GM19023 (cell line): ENCODE results near the gene KRTAP23-1.

Experiments
- ATAC-seq: cut with Tn5 transposase; IDR thresholded peaks from one replicate; pipeline ENCODE4 v1.9.1; 2021; ENCODE audit warnings: mild to moderate bottlenecking, moderate library complexity; ENCODE audit not compliant: unreplicated experiment

Gene KRTAP23-1, protein sequence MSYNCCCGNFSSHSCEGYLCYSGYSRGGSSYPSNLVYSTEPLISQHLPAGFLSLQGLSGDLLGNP

DNA sequence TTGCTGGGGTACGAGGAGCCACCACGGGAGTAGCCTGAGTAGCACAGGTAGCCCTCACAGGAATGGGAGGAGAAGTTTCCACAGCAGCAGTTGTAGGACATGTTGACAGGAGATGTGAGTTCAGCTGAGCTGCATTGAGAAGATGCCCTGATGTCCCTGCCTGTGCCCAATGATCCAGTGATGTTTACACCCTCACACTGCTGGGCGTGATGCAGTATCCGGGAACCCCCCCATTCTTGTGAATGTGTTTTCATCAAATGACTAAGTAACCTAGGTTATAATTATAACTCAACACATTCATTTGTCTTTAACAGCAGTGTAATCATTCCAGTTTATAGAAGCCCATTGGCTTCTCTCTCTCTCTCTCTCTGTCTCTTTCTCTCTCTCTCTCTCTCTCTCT is at the start of gene KRTAP23-1:
Gene KRTAP23-1 (minus strand): TSS at position 101 of the 400 bp plus-strand sequence. CDS start 0 bp downstream, at position 101.
- ATAC-seq: no peak

DNA sequence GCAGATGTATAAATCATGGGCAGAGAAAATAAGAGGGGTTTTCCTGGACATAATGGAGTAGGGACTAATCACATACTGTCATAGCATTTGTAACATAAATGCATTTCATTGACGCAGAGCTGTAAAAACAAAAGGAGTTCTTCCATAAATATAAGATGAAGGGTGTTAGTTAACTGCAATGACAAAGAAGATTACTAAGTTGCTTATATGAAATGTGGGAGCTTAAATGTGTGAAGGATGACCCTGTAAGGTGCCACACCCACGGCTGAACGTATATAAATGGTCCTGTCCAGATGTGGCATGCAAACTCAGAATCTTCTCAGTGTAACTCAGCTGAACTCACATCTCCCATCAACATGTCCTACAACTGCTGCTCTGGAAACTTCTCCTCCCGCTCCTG is 47.3 kb upstream of the KRTAP23-1 start, which contains the start of gene KRTAP13-1:
Gene KRTAP13-1 (plus strand): TSS at position 301 of the 400 bp plus-strand sequence. CDS start 56 bp downstream, at position 357.
- no peak for ATAC-seq

DNA sequence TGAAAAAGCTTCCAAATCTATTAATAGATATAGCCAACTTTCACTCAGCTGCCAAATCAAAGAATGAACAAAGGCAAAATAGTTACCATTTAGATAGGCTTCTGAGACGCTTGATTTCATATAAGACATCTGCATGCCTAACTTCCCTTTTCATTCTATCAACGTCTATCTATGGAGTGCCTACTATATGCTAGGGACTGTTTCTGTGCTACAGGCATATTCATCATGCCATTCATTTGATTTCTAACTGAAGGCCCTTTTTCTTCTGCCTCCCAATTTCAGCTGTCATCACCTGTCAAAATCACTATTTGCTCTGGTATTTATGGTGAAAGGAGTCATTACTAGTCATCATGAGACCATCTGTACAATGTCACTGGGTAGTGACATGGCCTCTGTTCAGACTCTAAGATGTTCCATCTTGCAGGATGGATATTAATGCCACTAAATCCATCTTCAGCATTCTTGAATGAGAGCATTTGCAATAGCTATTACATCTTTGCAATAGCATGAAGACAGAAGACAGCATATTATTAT is 43.2 kb upstream of the KRTAP23-1 start:
- ATAC-seq: no peak

DNA sequence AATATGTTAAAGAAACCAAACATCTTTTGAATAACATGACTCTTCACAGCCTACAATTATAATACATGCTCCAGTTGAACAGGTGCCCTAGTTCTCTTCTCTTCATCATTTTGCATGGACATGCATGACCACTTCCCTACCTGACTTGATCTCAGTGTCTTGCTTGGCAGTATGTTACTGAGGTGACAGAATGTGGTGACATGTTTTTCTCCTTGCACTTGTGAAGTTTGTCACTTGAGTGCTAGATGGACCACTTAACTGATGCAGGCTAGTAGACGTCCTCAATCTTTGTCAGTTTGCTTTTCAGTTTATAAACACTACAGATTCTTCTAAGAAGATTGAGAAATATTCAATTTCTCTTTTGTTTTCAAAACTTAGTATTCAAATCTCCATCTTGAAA is 33.8 kb upstream of the KRTAP23-1 start:
- ATAC-seq: no peak

DNA sequence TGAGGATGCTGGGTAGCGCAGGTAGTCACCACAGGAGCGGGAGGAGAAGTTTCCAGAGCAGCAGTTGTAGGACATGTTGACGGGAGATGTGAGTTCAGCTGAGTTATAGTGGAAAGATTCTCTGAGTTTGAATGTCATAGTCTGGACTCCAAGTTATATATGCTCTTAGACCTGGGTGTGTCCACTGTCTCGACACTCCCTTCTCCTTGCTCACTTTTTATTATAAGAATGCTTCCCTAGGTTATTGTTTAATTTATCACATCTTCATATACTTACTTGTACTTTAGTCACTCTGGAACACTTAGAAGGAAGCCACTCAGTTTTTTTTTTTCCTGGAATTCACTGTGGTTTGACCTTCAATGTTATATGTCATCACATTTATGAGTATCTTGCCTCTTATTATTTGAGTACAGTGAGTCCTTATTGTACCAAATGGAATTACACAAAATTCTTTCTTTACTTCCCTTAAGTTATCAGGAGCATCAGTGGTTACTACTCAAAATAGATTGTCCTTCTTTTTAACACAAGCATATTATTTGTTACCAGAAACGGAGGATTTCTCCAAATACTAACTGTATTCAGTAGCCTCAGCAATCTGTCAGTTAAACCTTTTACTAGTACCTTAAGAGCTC is 23.8 kb upstream of the KRTAP23-1 start, which contains the start of gene KRTAP13-2:
Gene KRTAP13-2 (minus strand): TSS at position 133 of the 632 bp plus-strand sequence. CDS start 58 bp downstream, at position 75.
- ATAC-seq: no peak

DNA sequence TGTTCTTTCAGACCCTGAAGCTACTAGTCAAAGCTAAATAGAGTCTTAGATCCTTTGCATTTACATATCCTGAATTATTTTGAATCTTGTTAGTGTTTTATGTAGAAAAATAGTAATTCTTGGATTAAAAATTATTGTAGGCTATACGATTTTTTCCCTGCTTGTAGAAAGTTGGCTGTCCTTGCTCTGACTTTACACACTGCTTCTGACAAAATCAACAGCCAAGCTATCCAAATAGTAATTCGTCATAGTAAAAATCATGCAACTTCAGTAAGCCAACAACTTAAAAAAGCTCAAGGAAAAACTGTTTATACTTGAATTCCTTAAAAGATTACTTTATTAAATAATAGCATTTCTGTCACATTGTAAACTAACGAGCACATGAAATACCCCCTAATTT is 7.5 kb upstream of the KRTAP23-1 start:
- no peak for ATAC-seq

DNA sequence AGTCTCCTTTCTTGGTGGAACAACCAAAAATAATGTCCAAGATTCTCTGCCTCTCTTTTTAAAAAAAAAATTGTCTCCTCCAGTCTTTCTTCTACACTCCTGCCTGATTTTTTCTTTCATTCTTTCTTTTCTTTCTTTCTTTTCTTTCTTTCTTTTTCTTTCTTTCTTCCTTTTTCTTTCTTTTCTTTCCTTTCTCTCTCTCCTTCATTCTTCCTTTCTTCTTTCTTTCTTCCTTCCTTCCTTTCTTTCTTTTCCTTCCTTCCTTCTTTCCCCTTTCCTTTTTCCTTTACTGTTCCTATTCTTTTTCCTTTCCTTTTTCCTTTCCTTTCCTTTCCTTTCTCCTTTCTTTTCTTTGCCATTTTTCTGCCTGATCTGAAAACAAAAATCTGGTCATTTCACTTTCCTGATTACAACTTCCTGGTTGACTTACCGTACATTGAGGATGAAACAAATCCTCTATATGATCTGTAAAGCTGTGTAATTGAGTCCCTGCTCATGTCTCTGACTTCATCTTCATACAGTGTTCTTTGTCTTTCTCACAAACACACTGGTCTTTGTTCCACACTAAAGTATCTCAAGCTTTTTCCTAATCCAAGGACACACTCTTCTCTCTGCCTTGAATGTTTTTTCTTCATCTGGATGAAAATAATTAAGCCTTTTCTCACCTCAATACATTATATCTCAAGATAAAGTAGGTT is 6.1 kb upstream of the KRTAP23-1 start:
- ATAC-seq: no peak

DNA sequence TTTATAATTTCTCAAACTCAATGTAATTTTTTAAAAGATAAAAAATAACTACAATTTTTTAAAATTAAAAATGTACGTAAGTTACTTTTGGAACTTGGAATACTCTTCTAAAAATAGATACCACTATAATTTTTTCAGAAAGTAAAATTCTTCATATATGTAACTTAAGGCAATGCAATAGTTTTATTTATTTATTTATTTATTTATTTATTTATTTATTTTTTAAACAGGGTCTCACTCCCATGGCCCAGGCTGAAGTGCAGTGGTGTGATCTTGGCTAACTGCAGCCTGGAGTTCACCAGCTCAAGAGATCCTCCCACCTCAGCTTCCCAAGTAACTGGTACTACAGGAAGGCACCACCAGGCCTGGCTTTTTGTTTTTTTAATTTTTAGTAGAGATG is 3.1 kb upstream of the KRTAP23-1 start:
- ATAC-seq: no peak

DNA sequence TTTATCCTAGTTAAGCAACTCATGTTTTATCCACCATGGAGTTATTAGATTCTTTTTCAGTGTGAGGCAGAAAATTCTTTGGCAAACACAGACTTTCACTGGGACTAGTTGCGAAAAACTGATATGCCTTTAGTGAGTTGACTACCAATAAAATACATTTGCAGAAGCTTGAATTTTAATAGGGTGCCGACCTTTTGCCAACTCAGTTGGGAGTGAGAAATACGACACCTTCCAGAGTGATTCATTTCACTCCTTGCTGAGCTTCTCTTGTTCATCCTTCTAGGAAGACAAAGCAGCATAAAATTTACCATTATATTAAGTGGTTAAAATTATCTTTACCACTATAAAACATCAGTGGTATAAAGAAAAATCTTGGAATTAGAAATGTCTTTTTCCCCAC is 1.2 kb upstream of the KRTAP23-1 start:
- ATAC-seq: no peak

DNA sequence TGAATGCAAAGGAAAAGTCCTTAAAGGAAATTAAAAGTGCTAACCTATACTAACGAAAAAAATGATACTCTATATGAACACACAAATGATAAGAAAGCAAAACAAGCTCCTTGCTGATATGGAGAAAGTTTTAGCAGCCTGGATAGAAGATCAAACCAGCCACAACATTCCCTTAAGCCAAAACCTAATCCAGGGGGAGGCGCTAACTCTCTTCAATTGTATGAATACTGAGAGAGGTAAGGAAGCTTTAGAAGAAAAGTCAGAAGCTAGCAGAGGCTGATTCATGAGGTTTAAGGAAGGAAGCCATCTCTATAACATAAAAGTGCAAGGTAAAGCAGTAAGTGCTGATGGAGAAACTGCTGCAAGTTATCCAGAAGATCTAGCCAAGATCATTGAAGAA is 3.4 kb downstream of the KRTAP23-1 start:
- no peak for ATAC-seq

DNA sequence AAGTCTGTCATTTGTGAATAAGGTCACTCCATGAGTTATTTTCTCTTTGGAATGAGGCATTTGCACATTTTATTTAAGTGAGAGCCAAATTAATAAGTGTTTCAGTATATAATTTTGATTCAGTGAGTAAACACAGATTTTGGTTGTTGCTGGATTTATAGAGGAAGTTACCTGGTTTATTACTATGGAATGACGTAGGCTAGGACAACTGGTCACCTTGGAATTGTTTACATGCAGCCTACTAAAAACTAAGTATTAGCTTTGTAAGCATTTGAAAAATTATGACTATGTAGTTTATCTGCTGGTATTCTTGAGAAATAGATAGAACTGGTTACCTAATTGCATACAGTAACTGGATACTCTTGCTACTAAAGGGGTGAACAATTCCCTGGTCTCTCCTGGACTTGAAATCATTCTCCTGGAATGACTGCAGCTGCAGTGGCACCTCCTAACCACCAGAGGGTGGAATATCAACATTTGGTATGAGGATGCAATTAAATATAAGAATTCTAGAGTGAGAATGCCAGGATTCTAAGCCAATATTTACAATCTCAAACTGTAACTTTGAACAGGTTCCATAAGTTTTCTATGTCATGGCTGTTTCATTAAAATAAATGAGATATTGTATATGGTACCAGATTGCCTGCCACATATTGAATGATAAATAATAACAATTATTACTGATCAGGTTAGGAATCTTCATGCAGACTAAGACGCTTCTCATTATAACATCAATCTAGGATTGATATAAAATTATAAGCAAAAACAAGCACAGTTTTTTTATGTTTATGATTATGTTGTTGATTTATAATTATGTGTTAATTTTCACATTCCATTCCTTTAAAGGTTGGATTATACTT is 7.5 kb downstream of the KRTAP23-1 start:
- no peak for ATAC-seq

DNA sequence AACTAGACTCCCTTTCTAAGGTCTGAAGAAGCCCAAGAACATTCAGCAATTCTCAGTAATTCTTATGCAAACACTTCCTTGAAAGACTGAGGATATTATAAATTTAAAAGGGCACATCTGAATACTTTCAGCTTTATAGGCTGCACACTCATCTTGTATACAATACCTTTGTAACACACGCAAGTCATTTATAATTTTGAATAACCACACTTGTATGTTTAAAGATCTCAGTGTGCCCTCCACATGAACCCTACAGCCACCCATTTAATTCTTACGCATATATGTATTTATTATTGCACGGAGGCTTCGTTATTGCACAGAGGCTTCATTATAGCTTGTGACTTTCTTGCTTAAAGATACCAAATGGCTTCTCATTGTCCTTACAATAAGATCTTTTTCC is 9.7 kb downstream of the KRTAP23-1 start:
- ATAC-seq: no peak

DNA sequence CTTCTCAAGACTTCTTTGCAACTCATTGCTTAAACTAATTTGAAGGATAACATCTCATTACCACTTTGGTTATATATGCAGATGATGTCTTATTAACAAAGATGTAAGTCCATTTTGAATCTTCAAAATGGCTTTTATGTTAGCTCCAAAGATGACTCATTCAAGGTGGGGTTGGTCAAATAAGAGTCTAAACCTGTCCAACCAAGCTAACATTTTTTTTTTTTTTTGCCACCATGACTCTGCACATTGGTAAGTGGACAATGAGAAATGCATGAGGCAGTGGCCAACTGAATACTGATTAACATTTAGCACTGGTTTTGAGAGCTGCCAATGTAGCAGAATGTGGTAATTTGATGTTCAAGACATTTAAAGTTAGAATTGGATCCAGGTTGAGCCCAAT is 10.6 kb downstream of the KRTAP23-1 start:
- ATAC-seq: no peak

DNA sequence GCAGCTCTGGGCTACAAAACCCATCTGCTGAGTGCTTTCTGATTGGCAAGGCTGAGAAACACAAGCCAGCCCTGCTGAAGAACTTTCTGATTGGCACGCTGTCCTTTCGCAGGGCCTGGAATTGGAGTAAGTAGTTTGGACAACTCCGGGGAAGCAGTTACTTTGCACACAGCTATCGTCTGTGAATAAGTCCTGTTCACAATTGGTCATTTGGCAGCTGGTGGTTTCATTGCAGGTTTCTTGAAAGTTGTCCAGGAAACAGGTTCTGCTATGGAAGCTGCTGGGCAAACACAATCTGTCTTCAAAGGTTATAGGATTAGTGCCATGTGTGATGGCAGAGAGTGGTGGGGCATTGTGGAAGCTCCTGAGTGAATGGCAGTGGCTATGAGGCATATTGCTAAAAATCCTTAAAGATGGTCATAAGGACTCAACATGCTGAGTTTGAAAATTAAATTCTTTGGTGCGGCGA is 11.1 kb downstream of the KRTAP23-1 start, which contains the start of gene KRTAP27-1:
Gene KRTAP27-1 (minus strand): TSS at position 419 of the 469 bp plus-strand sequence. CDS start 26 bp downstream, at position 393.
- no peak for ATAC-seq

DNA sequence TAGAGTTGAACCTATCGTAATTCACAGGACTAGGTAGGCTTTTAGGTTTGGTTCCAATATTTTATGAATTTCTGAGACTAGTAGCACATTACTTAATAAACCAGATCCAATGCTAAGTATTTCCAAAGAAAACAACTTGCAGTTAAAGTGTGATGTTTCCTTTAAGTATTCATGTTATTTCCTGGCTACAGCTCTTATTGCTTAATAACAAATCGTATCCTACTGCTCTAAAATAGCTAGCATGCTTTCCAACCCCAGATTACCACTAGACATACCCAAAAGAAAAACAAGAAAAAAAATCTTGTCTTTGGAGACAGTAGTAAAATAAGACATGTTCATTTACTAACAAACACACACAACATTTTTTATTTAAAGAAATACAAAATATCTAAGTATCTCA is 11.8 kb downstream of the KRTAP23-1 start:
- no peak for ATAC-seq

DNA sequence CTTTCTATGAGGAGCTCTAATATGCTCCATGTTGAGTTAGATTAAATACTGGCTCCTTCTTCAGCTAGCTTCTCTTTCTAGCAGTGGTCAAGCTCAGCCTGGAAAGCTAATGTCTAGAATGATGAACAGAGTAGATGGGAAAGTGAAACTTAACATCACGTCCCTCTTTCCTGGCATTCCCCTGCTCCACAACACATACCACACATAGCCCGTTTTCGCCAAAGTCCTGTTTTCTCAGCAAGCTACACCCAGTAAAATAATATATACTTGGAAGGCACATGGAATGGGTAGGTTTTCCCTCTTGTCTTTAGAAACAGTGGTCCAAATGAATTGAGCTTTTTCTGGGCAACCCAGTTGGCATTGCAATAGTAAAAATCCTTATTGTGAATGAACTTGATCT is 14.7 kb downstream of the KRTAP23-1 start:
- ATAC-seq: no peak

DNA sequence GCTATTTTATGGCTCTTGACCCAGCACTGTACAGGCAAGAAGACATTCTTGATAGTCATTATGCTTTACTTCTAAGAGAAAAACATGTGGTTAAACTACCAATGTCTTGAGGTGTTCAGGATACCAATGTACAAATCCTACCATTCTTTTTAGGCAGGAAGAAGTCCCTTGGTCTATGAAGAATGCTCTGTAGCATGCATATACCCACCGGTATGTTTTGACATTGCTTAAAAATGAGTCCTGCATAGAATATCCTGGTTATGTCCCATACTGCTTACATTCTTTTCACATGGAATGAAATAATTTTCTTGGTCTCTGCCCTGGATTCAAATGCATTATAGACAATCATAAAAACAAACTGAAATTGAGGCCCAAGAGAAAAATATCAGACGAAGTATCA is 15.7 kb downstream of the KRTAP23-1 start:
- no peak for ATAC-seq

DNA sequence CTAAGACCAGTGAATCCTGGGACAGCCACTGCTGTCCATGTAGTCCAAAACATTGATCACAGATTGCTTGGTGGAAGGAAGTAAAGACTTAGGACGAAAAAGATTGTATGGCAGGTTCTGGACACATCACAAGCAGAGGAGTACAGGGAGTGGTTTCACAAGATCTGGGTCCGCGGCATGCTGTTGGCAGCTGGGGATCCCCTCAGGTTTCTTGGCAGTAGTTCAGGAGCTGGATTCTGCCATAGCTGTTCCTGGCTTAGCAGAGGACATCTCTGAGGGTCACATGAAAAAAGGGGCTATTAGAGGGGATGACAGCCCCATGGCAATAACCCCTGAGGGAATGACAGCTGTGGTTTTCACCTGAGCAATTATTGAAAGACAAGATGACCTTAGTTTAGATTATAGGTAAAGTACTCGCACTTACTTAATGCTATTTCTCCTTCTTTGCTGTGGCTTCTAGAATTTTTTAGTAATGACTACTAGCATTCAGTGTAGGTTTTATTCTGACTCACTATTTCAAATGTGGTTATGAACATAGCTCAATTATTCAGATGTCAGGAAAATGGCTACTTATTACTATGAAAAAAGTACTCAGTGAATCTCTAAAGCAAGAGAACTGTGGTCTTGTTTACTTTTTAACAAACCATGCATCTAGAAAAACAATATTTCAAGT is 19.1 kb downstream of the KRTAP23-1 start:
- ATAC-seq: no peak

DNA sequence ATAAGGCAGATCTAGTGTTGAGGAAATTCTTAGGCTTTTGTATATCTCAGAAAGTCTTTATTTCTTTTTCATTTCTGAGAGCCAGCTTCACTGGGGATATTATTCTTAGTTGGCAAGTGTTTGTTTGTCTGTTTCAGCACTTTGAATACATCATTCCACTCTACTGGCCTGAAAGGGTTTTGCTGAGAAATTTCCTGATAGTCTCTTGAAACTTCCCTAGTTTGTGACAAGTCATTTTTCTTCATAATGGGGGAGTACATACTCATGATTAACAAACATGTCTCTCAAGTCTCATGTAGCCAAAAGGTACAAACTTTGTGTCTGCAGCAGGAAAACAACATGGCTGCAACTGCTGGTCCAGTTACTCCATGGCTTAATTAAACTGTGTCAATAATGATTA is 22.0 kb downstream of the KRTAP23-1 start:
- ATAC-seq: no peak

DNA sequence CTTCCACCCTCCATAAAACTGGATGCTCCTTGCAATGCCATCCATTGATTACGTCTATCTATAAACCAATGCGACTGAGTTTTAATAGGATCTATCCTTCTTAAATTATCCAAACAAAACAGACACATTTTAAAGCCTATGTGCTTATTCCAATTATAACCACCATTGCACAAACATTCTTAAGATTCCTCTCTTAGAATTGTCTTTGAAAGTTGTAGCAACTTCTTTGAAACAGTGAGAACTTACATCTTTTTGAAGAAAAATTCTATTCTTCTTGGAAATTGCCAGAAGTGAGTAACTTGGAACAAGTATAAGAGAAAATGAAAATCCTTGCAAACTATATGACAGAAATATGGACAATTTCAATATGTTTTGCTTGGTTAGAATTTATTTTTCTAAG is 28.2 kb downstream of the KRTAP23-1 start, which contains the start of gene KRTAP26-1:
Gene KRTAP26-1 (minus strand): TSS at position 101 of the 400 bp plus-strand sequence. CDS start 280 bp downstream, outside the sequence.
- no peak for ATAC-seq
